Right renal pelvis (tissue), 4 donors: Measurements from ENCODE around the gene H6PD. TPM values are rescaled to one million over a fixed set of nuclear protein-coding genes. Genes with fewer than 3 reads are reported as not detected.

Experiments used
- DNase-seq, 4 donors: peaks; one replicate each; pipeline ENCODE4 v3.0.0-alpha.2; 2013; ENCODE audit warnings: low read depth in 4 of 4, low spot score in 3 of 4, missing footprints in 1 of 4
- polyA plus RNA-seq, 4 donors: library from polyadenylated mRNA; unstranded; fragments of 120-200 nt; gene quantifications; one replicate each; pipeline ENCODE4 v1.2.1, GENCODE V29; 2013; ENCODE audit not compliant: insufficient read length in 4 of 4

The H6PD gene
- polyA plus RNA-seq, 4 donors = 36.7 to 43.1 (median 40.0) TPM

DNA sequence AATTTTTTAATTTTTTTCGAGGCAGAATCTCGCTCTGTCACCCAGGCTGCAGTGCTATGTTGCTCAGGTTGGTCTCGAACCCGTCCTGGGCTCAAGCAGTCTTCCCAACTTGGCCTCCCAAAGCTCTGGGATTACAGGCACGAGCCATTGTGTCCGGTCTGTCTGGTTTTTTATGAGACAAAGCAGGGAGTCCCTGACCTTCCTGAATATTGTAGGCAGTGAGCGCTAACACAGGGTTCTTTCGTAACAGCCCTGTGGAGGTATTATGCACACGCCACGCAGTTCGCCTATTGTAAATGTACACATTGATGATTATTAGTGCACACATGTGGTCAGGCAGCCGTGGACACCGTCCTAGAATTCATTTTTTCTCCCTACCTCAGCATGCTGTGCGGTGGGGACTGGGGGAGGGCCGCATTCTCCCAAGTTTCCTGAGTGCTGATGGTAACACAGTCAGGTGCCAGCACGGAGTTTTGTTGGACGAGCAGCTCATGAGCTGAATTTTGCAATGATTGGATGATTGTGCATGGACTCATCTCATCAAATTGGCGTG is 77.7 kb downstream of the H6PD start:
- DNase-seq = no peak

DNA sequence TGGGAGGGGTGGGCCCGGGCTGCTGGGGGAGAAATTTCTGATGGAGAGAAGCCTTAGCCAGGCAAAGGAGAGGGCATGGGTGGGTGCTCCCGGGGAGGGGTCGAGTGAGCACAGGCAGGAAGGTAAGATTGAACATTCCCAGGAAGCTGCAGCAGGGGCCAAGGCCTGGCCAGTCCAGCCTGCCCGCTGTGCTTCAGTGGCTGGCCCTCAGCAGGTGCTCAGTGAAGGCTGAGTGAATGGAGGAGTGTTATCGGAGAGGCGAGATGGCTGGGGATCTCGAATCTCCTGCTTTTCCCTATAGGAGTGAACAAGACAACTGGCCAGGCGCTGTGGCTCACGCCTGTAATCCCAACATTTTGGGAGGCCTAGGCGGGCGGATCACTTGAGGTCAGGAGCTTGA is 79.0 kb downstream of the H6PD start:
- DNase-seq = no peak

DNA sequence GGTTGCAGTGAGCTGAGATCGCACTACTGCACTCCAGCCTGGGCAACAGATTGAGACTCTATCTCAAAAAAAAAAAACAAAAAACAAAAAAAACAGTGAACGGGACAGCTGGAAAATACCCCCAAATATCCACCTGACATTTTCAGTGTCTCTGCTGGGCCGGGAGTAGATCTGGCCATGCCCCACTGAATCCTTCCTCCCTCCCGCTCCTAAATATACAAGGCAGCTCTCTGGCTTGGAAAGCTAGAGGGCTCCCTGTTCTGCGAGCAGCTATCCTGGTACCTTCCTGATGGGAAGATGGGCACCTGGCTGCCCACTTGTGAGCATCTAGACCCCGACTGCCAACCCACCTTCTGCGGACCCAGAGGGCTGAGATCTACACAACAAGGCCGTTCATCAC is 79.5 kb downstream of the H6PD start:
- DNase-seq = no peak

- DNase-seq = no peak
Measured at GRCh38 chr1:9314711-9315379, 80.3 kb downstream of the H6PD start.

DNA sequence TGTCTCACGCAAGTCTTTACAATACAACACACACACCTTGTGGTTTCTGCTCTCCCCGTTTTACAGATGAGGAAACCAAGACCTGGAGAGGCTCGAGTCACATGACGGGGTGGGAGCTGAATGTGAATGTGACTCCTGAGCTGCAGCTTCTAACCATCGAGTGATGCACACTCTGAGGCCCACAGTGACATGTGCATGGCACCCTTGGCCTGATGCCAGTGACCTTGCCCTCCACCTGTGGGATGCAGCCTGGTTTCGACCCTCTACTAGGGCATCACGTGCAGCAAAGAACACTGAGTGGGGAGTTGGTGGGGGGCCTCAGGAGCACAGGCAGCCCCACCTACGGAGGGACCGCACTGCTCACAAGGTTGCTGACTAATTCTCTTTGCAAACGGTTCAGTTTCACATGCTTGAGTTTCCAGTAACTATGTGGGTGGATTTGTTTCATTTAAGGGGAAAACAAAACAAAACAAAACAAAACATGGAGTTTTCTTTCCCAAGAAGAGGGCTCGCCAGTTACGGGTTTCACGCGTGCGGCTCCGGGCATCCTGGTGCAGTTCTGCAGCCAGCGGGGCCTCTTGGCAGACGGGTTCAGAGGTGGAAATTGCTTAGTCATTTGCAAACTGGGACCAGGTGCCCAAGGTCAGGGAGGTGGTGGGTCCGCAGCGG is 81.0 kb downstream of the H6PD start:
- no peak for DNase-seq

GRCh38 chr1:9316080-9316444 is 81.5 kb downstream of the H6PD start:
- DNase-seq = no peak

- no peak for DNase-seq
Measured at GRCh38 chr1:9316512-9316911, 81.9 kb downstream of the H6PD start.

- DNase-seq = no peak
Measured at GRCh38 chr1:9317072-9317471, 82.5 kb downstream of the H6PD start.

DNA sequence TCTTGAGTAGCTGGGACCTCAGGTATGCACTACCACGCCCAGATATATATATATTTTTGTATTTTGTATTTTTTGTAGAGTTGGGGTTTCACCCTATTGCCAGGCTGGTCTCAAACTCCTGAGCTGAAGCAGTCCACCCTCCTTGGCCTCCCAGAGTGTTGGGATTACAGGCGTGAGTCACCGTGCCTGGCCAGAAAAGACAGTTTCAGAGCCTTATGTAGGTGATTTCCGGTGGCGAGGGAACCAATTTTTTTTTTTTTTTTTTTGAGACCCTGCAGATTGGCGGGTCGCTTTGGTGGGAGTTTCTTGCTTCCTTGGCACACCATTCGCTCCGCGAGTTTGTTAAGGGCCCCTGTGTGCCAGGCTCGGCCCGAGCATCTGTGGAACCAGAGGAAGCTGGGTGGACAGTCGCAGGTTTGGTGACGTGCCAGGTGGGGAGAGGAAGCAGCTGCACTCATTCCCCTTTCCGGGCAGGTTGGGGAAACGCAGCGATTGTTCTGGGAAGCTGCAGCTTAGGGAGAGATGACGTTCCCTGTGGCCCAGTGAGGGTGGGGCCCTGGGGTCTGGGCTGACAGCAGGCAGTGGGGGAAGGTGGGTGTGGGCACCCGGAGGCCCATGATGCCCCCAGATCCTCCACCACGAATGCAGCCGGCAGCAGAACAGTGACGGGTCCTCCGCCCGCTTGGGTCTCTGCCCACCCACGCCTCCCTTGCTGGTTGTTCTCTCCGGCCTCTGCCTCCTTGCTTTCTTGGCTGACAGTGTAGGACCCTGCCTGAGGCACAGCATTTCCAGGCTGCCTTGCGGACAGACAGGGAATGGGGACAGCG is 83.2 kb downstream of the H6PD start:
- DNase-seq = no peak

DNA sequence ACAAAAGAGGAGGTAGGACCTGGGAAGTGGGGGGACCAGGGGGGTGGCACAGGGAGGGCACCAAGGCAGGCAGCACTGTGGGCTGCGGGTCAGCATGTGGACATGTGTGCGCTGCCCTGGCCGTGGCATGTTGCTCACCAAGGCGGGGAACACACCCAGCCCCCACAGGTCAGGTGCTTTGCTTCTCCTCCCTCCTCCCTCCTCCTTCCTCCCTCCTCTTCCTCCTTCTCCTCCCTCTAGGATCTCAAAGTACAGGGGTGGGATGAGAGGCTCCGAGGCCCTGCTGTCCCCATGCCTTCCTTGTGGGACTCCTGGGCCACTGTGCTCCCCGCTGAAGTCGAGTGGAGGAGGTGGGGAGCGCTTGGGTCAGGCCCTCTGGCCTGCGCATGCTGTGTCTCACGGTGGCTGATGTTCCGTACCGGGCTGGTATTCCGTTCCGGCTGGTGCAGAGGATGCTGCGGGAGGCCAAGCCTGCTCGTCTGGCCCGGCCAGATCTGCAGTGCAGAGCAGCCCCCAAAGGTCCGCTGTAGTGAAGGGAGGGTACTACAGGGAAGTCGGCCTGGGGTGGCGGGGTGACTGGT is 84.7 kb downstream of the H6PD start:
- no peak for DNase-seq

- no peak for DNase-seq
Measured at GRCh38 chr1:9319789-9320519, 85.4 kb downstream of the H6PD start.

Other genes with a start within 250 kb of the H6PD start
- not detected for gene SLC2A7, start 208.4 kb upstream of the H6PD start, polyA plus RNA-seq
- gene SLC2A5, start 165.1 kb upstream of the H6PD start, polyA plus RNA-seq = 1 to 10 TPM in 1 of 4 donors, under 1 TPM in 3; 0.64 to 1.8 (median 0.82) TPM
- 1 to 10 TPM; 1.3 to 2.2 (median 1.7) TPM for gene GPR157, start 105.7 kb upstream of the H6PD start, polyA plus RNA-seq
- gene SPSB1, start 58.1 kb downstream of the H6PD start, polyA plus RNA-seq = 10 to 100 TPM; 11.6 to 14.5 (median 12.6) TPM